Renal cortex interstitium (tissue), 11 donors: Measurements from ENCODE around the gene EEF1A2. TPM values are rescaled to one million over a fixed set of nuclear protein-coding genes. Genes with fewer than 3 reads are reported as not detected.

Experiments
- DNase-seq, 11 donors: peaks; one replicate each; pipeline ENCODE4 v3.0.0-alpha.2; 2013; ENCODE audit warnings: low read depth in 9 of 11, low spot score in 4 of 11; ENCODE audit errors: extremely low read depth in 1 of 11
- polyA plus RNA-seq, 3 donors: library from polyadenylated mRNA; unstranded; fragments of 120-200 nt; gene quantifications; one replicate each; pipeline ENCODE4 v1.2.1, GENCODE V29; 2013; ENCODE audit not compliant: insufficient read length in 3 of 3

The EEF1A2 gene
- polyA plus RNA-seq, 3 donors: 1.1 to 2.3 (median 1.9) TPM

DNA sequence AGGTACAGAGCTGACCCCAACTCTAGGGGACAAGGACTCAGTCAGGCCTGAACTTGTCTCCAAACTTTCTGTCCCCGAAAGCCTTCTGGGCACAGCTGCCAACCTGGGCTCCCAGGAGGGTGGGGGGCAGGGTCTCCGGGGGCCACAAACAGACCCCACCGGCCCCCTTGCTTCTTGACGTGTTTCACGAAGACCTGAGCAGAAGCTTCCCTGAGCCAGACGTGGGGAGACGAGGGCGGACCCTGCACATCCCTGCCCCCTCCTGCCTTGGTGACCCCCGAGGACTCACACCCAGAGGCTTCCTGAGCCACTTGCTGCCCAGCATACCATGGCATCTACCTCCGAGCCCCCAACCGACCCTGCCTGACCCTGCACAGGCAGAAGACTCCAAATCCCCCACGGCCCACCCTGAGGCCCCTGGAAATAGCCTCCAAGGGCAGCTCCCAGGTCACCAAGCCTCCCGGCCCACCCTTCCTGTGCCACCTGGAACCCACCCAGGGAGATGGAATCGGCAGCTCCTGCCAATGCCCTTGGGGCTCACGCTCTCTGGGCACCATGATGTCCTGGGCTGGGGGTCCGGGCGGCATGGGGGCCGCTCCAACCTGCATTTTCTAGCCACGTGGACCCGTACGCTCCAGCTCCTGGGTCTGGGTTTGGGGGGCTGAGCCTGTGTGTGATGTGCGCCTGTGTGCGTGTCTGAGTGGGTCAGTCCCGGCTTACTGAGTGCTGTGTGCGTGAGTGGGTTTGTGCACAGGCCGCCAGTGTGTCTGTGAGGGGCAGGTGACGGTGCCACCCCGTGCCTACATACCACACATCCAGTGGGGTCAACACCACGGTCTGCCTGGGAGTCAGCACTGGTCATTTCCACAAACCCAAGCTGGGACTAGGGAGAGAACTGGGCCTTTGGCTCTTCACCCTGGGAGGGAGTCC is 40.8 kb upstream of the EEF1A2 start:
- no peak for DNase-seq

DNA sequence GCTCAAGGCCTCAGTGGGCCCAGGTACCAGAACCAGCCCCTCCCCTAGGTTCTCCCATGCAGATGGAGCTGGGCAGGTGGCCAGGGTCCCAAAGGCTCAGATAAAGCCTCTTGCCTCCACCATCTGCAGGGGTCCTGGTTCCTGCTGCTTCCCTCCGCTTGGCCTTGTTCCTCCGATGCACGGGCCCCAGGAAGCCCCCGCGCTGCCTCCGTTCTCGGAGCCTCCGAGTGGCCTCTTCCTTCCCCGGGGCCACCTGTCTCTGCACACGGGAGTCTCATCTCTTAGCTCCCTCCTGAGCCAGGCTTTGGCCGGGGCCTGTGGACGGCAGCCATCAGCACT is 40.2 kb upstream of the EEF1A2 start:
- no peak for DNase-seq

DNA sequence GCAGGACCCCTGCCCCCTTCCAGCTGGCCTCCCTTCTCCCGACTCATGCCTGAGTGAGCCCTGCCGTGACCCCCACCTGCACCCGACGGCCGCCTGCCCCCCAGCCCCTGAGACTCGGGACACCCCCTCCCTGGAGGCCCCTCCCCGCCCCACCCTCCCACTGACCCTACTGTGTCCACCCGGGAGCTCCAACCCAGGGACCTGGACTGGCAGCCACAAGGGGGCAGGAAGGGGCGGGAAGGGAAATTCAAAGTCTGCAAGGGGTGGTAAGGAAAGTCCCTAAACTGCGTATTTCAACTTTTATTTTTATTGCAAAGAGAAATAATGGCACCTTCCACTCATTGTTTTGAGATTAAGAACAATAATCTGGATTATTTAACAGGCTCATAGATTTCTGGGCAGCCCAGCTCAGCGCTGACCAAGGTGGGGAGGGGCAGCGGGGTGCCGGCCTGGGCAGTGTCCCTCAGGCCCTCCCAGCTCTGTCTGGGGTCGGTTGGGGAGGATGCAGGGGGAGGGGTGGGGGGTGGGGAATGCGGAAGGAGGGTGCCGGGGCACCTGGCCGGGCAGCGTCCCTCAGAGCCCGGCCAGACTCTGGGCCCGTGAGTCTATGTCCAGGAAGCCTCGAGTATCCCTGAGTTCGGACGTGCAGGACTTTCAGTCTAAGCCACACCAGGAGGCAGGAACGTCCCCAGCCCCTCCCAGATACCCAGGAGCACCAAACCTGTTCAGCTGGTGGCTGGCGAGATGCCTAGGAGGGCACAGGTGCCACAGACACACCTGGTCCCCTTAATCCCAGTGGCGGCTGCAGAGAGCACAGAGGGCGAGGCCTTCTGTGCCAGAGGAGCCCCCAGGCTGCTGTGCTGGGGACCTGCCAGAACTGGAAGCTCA is 39.6 kb upstream of the EEF1A2 start:
- DNase-seq: no peak

DNA sequence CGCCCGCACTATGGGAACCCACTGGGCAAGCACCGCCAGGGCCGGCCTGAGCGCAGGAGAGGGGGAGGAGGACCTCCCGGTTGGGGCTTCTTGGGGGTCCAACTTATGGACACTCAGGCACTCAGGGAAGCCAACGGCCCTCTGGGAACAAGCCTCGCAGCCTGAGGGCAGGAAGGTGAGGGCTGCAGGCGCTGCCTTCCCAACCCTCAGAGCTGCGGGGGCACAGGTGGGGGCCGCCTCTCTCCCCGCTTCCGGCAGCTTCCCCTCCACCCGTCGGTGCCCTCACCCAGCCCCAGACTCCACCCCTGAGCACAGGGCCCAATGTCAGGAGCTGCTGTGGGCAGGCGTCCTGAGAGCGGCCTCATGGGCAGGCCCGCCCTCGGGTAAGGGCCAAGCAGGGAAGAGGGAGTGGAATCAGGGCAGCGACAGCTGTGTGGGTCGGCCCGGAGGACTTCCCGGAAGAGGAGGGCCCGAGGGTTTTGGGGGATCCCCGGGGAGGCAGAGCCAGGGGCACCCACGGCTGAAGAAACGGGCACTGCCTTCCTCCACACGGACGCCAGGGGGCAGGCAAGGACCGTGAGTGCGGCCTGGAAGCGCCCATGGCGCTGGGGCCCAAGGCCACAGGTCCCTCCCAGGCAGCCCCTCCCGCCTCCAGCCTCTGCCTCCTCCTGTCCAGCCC is 38.8 kb upstream of the EEF1A2 start:
- DNase-seq: peak in 7 of 11 donors; percentile 61 to 78 (median 74)

DNA sequence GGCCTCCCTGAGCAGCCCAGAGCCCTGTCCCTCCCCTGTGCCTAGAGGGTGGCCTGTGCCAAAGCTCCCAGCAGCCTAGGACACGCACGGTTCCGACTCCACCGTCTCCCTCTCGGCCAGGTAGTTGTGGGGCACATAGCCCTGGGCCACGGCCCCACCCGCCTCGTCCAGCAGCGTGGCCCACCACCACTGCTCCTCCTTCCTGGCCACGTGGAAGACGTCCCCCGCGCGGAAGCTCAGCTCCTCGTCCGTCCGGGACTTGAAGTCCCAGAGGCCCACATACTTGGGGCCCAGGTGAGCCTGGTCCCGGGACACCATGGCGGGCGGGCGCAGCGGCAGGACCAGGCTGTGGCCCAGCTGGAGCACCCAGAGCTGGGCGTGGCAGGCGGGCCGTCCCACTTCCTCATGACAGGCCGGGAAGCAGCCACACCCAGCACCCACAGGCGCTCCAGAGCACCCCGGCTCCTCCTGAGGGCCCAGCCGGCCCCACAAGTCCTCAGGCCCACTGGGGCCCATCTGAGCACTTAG is 38.2 kb upstream of the EEF1A2 start, which contains the start of gene PTK6:
Gene PTK6, minus strand, starts transcription at position 380 of the 528 bp plus-strand sequence. Its CDS starts 62 bp downstream, at position 318.
- DNase-seq: no peak

DNA sequence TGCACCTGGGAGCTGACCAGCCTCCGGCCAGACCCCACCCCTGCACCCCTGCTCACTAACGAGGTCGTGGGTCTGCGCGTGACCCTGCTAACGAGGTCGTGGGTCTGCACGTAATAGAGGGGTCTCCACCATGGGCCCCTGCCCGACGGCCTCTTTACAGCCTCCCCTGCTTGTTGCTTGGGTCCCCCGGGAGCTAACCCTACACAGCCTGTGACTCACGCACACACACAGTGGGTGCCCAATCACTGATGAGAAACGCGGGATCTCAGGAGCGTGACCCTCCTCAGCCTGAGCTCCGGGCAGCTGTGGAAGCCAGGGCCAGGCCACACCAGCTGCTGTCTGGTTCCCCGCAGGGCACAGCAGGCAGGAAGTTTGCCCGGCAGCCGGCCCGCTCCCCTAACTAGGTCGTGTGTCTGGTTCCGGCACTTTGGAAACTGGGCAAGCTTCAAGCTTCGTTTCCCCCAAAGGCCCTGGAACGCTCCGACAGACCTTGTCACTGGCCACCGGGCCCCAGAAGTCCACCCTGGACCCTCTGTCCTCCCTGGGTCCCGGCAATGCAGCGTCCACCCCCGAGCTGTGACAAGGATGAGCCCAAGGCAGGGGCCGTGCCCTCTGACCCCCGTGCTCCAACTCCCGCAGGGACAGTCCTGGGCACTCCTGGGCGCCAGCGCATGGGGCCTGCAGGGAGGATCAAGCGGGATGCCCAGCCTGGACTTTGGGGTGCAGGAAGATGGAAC is 37.5 kb upstream of the EEF1A2 start:
- DNase-seq: no peak

DNA sequence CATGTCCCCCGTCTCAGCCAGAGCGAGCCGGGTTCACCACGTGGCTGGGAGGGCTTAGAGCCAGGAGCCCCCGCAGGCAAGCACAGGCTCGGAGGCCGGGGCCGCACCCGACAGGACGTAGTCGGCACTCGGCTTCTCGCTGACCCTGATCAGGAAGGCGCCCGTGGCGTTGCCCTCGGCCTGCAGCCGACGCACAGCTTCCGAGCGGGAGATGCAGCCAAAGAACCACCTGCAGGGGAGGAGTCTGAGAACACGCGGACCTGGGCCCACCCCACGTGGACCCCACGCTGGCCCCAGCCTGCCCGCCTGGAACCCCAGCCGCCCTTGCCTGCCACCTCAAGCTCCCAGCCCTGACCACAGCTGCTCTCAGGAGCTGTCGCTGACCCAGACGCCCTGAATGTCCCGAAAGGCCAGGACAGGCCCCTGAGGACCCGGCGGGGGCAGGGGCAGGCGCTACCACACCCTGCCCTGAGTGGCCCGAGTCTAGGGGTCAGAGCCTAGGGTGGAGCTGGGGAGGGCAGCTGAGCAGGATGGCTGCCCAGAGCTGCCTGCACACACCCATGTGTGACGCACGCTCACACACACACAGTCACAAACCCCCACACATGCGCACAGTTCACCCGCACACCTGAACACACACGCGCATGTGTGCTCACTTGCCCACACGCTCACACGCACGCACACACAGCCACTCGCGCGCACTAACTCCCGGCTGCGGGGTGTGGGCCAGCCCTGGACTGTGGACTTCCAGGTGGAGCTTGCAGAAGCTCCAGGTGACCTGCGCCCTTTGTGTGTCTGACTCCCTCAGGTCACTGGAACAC is 36.2 kb upstream of the EEF1A2 start:
- DNase-seq: no peak

DNA sequence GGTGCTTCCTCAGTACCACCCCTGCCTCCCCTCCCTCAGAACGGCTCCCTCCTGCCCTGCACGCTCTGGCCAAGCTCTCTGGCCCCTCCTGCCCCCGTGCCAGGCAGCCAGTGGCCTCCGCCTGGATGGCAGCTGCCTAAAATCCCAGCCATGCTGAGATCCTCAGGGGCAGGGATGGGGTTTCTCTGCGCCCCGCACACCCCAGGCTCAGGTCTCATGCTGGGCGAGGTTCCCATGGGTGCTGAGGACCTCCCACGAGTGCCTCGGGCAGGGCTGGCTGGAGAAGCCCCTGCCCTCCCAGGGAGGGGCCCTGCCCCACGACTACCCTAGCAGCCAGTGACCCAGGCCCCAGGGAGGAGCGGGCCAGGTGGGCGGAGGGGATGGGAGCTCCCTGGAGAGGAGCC is 35.5 kb upstream of the EEF1A2 start:
- no peak for DNase-seq

DNA sequence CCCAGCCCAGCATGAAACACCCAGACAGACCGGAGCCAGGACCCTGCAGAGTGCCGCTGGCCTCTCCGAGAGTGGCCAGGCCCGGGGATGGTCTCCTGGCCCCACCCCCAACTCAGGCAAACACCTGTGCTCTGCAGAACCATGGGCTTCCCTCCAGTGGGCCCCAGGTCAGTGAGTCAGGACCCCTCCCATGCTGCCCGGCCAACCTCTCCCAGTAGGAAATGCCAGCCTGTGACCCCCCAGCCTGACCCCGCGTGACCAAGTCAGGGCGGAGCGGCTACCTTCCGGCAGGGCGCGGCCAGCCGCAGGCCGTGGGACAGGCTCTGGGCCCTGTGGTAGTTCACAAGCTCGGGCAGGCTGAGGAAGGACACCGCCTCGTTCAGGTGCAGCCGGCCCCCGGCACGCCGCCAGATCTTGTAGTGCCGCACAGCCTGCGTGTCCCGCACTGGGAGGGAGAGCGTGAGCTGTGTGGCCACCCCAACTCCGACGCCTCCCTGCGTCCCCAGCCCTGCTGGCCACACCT is 35.0 kb upstream of the EEF1A2 start:
- DNase-seq: no peak

DNA sequence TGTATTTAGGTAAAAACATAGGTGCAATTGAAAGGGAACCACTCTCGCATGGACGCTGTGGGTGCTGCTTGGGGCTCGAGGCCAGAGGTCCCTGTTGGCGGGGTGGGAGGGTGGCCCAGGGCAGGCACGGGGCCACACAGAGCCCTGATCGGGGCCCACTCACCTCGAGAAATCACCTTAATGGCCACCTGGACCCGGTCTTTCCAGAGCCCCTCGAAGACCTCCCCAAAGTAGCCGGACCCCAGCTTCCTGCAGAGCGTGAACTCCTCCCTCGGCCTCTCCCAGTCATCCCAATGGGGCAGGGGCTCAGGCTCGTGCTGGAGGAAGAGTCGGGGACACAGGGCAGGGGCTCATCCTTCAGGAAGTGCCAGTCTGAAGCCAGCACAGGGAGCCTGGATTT is 34.5 kb upstream of the EEF1A2 start:
- no peak for DNase-seq

DNA sequence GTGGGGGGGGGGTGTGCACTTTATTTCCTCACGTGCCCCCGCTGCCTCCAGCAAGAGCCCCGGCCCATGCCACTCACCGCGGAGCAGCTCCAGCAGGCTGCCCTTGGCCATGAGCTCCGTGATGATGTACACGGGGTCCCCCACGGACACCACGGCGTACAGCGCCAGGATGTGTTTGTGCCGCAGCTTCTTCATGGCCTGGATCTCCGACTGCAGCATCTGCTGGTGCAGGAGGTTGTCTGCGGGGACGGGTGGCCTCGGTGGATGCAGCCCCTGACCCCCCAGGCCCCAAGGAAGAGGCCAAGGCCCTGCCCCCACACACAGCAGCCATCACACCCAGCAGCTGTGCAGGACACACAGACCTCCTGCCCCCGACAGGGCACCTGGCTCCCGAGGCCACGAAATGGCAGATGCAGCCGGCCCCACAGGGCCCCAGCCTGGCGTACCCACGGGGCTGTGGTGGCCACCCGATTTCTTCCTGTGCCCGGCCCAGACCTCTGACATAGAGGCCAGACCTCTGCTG is 33.6 kb upstream of the EEF1A2 start:
- DNase-seq: no peak

DNA sequence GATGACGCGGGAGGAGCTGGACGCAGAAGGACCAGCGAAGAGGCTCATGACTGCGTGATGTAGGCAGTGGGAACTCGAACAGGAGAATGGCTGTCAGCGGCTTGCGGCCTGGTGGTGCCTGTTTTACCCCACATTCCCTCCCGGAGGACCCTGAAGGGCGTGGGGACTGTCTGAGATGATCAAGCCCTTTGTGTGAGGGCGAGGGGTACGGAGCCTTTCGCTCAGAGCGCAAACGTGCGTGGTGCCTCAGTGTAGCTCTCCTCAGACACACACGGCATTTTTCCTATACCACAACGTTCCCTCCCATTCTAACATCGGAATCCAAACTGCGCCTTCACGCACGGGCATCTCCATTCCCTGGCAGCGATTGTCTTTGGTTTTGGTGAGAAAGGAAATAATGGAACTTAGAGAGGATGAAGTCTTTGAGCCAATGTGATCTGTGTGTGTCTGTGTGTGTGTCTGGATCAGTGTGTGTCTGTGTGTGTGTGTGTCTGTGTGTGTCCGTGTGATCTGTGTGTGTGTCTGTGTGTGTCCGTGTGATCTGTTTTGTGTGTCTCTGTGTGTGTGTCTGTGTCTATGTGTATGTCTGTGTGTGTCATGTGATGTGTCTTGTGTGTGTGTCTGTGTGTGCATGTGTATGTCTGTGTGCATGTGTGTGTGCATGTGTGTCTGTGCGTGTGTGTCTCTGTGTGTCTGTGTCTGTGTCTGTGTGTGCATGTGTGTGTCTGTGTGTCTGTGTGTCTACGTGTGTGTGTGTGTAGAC is 33.0 kb upstream of the EEF1A2 start:
- DNase-seq: no peak

DNA sequence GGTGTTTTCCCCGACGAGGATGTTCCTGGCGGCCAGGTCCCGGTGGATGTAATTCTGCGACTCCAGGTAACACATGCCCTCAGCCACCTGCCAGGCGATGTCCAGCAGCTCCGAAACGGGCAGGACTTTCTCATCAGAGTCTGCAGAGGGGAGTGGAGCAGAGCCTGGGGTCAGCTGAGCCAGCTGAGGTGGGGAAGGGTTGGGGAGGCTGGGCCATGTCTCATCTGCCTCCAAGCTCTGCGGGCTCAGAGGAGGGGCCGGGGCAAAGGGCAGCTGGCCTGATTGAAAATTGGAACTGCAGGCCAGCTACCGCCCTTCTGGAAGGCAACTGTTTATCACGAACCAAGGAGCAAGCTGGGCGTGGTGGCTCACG is 31.9 kb upstream of the EEF1A2 start:
- DNase-seq: no peak

DNA sequence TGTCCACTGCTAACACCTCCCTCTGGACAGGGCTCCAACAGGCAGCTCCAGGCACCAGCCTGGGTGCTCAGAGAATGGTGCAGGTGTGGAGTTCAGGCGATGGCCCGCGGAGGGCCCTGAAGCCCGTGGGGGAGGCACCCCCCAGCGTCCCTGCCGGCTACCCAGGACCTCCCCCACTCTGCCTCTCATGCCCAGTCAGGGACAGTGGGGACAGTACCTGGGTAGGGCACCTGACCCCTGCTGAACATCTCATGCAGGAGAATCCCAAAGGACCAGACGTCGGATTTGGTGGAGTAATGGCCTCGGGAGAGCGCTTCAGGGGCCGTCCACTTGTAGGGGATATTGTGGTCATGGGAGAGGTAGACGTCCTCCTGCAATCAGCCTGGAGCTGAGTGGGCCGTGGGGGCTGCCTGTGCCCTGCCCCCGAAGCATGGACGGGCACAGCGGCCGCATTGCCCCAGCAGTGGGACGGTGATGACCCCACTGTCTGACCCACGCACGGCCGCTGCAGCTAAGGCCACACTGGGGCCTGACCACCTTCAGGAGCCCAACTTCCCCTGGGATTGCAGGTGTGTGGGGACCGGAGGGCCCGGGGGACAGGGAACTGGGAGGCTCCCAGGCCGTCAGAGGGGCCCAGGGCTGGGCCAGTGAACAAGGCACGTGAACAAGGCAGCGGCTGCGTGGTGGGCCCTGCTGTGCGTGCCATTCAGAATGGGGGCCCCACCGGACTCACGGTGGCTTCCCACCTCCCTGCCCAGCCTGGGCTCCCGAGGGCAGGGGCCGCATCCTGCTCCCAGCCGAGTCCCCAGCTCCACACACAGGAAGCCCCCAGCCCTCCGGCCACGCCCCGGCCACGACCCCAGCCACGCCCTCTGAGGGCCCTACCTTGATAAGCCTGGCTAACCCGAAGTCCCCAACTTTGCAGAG is 31.2 kb upstream of the EEF1A2 start:
- no peak for DNase-seq

DNA sequence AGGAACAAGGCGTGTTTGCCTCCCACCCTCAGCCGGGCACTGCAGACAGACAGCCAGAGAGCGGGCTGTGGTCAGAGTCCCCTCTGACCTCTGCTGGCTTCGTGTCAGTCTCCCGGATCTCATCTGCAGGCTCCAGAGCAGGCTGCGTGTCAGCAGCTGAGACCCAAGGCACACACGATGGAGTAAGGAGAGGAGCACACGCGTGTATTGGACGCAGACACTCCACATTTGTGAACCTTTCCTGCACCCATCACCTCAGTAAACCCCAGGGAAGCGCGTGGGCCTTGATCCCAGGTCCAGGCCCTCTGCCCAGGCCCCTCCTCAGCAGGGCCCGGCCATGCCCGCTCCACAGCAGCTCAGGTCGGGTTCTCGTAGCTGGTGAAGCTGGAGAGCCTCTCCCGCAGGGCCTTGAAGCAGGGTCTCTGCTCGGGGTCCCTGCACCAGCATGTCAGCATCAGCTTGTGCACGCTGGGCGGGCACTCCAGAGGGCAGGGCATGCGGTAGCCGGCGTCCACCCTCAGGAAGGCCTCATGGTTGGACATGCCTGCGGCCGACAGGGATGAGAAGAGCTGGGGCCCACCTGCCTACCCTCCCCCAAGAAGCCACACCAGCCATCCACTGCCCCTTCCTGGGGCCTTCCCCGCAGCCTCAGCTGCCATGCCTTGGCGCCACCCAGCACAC is 30.4 kb upstream of the EEF1A2 start:
- DNase-seq: no peak
